COLO668 (cell line): ENCODE measurements around the gene SMARCD1.
"Not testable (repeated sequence)": the region's sequence is repeated elsewhere in the genome, so short reads cannot be mapped to it uniquely, and the experiment has no call there.

Source experiments
- DNase-seq: peaks from one replicate; lab custom pipeline; 2025; ENCODE audit not compliant: unreplicated experiment; lab: John Stamatoyannopoulos, UW

The SMARCD1 gene

DNA sequence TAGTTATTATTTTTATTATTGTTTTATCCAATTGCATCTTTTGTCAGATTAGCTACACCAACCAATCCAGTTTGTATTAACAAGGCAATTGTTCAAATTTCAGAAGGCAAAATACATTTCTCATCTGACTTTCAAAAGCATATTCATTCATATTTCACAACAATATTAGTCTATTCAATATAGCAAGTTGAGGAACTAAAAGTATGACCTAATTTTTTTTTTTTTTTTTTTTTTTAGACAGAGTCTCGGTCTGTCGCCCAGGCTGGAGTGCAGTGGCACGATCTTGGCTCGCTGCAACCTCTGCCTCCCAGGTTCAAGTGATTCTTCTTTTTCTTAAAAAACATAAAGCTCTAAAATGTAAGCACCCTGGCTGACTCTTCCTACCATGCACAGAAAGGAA lies 44.1 kb downstream of the SMARCD1 start:
- DNase-seq = no peak

DNA sequence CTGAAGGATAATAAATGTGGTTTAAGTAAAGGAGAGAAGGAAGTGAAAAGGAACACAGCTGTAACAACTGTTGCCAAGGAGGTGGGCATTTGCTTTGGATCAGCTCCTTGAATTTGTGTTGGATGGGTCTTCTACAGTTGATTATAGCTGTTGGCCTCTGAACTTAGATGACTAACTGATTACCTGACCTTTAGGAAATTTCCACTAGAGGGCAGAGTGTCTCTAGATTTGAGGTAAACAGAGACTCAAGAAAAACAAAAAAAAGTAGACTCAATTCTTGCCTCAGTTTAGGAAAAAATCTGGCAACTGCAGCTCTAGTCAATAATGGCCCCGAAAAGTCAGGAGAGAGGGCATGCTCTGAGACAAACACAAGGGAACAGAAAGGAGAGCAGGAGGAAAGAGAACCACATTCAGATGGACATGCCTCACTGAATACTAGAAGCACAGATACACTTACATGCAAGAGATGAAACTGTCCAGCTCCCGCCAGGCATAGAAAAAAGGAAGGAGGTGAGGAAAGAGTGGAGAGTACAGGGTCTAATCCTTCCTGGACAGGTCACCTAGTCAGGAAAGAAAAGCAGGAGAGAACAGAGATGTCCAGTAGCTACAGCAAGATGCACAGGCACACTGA lies 47.5 kb downstream of the SMARCD1 start:
- DNase-seq = no peak

DNA sequence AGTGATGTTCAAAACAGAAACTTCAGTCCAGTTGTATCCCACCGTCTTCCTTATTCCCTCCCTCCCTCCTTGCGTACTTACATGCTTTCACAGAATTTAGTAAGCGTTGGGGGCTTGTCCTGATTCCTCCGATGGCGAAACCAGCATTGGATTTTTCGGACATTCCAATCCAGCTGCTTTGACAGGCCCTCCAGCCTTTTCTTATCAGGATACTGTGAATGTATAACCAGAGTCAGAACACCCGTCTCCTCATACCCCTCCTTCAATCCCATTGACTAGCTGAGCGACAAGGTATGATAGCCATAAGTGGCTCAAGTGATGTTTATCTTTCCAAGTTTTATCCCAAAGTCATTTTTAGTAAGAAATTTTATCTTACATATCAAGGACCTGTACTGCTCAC lies 57.9 kb downstream of the SMARCD1 start:
- no peak for DNase-seq

DNA sequence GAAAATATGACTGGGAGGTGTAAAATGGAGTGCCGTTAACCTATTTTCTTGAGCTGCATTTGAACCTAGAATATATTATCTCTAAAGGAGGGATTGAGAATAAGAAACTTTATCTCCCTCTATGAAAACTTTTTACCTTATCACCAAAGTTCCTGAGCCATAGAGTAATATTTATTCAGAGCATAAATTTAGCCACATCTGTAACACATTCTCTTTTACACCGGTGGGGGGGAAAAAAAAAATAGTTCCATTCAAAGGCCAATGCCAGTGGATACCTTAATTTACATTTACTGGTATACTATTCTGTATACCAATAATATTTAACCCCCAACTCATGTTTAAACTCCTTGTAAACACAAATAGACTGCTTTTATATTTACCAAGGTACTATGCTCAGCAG lies 60.3 kb downstream of the SMARCD1 start:
- DNase-seq = no peak

DNA sequence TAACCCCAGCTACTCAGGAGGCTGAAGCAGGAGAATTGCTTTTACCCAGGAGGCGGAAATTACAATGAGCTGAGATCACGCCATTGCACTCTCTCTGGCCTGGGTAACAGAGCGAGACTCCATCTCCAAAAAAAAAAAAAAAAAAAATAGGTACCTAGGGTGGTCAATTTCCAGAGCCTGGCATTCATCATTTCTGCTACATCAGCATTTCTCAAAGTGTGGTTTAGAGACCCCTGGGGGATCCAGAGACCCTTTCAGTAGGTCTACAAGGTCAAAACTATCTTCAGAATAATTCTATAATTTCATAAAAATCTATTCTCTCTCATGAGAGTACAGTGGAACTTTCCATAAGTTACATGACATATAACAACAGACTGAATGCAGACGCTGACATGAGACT lies 62.1 kb downstream of the SMARCD1 start:
- DNase-seq = no peak

DNA sequence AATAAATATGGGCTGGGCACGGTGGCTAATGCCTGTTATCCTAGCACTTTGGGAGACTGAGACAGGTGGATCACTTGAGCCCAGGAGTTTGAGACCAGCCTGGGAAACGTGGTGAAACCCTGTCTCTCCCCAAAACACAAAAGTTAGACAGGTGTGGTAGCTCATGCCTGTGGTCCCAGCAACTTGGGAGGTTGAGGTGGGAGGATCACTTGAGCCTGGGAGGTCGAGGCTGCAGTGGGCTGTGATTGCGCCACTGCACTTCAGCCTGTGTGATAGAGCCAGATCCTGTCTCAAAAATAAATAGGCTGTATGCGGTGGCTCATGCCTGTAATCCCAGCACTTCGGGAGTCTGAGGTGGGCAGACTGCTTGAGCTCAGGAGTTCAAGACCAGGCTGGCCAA lies 62.9 kb downstream of the SMARCD1 start:
- DNase-seq = not testable (repeated sequence)

DNA sequence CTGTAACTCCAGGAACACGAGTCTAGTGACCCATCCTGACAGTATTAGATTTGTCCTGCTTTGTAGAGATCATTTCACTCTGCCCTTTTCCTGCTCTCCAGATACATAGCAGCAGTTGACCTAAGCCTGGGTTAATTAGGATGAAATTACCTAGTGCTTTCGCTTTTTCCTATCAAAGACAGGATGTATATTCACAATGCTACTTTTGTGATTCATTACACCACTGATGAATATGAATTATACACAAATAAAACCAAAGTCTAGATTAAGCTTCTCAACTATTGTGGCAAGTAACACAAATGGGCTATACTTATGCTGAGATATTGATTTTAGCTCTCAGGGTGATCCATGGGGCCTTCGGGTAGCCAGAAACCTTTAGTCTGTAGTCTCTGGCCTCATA lies 64.2 kb downstream of the SMARCD1 start:
- DNase-seq = no peak
